ENCODE results near the gene SEC61A2. TPM values are rescaled to one million over a fixed set of nuclear protein-coding genes. Genes with fewer than 3 reads are reported as not detected.

Gene SEC61A2
- total RNA-seq, 1 donor from 2014 or later, result 7.4 TPM

DNA sequence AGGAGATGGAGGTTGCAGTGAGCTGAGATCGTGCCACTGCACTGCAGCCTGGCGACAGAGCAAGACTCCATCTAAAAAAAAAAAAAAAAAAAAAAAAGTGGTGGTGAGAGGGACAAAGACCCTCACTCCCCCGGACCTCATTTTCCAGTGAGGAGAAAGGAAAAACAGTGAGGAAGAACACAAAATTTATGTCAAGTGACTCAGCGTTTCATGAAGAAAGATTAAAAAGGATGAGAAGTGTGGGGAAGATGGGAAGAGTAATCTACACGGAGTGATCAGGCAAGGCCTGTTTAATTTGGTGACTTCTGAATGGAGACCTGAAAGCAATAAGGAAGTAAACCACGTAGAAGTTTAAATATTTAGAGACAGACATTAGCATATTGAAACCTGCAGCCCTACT lies 59.2 kb downstream of the SEC61A2 start:
- no peak for DNase-seq (ENCODE audit: low read depth)
- H3K27me3 ChIP-seq (ENCODE audit: control insufficient read depth, insufficient read depth, low read length), result no peaks in the 10 kb centered on the region
- TF ChIP-seq, protein P1, sequence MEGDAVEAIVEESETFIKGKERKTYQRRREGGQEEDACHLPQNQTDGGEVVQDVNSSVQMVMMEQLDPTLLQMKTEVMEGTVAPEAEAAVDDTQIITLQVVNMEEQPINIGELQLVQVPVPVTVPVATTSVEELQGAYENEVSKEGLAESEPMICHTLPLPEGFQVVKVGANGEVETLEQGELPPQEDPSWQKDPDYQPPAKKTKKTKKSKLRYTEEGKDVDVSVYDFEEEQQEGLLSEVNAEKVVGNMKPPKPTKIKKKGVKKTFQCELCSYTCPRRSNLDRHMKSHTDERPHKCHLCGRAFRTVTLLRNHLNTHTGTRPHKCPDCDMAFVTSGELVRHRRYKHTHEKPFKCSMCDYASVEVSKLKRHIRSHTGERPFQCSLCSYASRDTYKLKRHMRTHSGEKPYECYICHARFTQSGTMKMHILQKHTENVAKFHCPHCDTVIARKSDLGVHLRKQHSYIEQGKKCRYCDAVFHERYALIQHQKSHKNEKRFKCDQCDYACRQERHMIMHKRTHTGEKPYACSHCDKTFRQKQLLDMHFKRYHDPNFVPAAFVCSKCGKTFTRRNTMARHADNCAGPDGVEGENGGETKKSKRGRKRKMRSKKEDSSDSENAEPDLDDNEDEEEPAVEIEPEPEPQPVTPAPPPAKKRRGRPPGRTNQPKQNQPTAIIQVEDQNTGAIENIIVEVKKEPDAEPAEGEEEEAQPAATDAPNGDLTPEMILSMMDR (IDR thresholded peaks at IDR 0.05; ENCODE audit: insufficient read depth, low read length, severe bottlenecking), result no peak
- H3K36me3 ChIP-seq (ENCODE audit: control insufficient read depth, insufficient read depth, low read length), result peaks cover 6% of the 10 kb centered on the region
- H3K4me3 ChIP-seq (ENCODE audit: low read depth, low read length), result no peak overlapping the region
- no peak for FAIRE-seq

DNA sequence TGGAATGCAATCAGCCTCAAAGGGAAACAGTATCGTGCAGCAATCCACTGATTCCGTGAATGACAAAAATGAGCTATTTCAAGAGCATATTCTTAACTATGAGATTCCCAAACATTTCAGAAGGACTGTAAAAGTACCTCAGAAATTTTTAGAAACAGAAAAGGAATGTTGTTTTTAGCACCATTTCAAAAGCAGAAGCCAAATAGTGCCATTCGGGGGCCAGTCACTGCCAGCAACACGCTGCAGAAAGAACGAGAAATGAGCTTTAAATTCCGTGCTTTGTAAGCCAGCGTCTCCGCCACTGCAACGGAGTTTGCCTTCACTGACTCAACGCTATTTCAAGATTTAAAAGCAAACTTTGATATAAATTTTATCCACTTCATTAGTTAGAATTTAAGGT lies 59.9 kb downstream of the SEC61A2 start:
- TF ChIP-seq, protein P1 (IDR thresholded peaks at IDR 0.05; ENCODE audit: insufficient read depth, low read length, severe bottlenecking), result no peak
- no peaks in the 10 kb centered on the region for H3K27me3 ChIP-seq (ENCODE audit: control insufficient read depth, insufficient read depth, low read length)
- DNase-seq (ENCODE audit: low read depth) (no peak), FAIRE-seq (no peak)
- H3K4me3 ChIP-seq (ENCODE audit: low read depth, low read length), result no peak overlapping the region
- H3K36me3 ChIP-seq (ENCODE audit: control insufficient read depth, insufficient read depth, low read length), result peaks cover 6% of the 10 kb centered on the region

DNA sequence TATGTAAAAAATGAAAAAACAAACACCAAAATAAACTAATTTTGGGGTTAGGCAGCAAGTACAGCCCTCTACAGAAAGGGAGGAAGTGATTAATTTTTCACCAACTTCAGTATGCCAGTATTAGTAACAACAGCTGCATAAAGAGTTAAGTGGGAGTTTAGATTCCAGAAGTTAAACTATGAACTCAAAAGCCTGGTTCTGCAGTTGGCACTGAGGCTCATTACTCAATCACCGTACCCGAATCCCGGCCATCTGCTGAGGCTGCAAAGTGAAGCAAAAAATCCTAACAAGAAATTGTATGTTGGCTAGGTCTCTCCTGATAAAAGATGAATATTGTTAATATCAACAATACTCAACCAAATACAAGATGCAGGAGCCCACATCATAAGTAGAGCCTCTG lies 62.2 kb downstream of the SEC61A2 start:
- DNase-seq (ENCODE audit: low read depth) (no peak), FAIRE-seq (no peak)
- no peaks in the 10 kb centered on the region for H3K27me3 ChIP-seq (ENCODE audit: control insufficient read depth, insufficient read depth, low read length)
- H3K36me3 ChIP-seq (ENCODE audit: control insufficient read depth, insufficient read depth, low read length), result peaks cover 3% of the 10 kb centered on the region
- H3K4me3 ChIP-seq (ENCODE audit: low read depth, low read length), result no peak overlapping the region
- TF ChIP-seq, protein P1 (IDR thresholded peaks at IDR 0.05; ENCODE audit: insufficient read depth, low read length, severe bottlenecking), result no peak

DNA sequence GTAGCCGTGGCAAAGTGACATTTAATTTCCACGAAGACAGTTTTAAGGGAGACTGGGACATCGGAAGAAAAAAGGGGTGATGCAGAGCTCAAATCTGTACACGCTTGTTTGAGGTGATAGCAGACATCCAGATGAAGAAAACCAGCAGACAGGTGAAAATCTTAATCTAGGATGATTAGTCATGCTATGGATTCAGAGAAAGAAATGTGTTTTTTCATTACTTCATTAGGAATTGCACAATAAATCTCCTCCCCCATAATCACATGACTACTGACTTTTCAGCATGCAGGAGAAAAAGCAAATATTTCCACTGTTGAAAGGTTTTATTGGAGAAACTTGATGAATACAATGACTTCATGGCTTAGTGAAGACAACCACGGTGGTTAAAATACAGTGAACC lies 63.7 kb downstream of the SEC61A2 start:
- TF ChIP-seq, protein P1 (IDR thresholded peaks at IDR 0.05; ENCODE audit: insufficient read depth, low read length, severe bottlenecking), result no peak
- Histone ChIP-seq H3K36me3 (ENCODE audit: control insufficient read depth, insufficient read depth, low read length) (peaks cover 1% of the 10 kb centered on the region), H3K27me3 (ENCODE audit: control insufficient read depth, insufficient read depth, low read length) (no peaks in the 10 kb centered on the region), H3K4me3 (ENCODE audit: low read depth, low read length) (no peak overlapping the region)
- FAIRE-seq (no peak), DNase-seq (ENCODE audit: low read depth) (peak; percentile 84)

DNA sequence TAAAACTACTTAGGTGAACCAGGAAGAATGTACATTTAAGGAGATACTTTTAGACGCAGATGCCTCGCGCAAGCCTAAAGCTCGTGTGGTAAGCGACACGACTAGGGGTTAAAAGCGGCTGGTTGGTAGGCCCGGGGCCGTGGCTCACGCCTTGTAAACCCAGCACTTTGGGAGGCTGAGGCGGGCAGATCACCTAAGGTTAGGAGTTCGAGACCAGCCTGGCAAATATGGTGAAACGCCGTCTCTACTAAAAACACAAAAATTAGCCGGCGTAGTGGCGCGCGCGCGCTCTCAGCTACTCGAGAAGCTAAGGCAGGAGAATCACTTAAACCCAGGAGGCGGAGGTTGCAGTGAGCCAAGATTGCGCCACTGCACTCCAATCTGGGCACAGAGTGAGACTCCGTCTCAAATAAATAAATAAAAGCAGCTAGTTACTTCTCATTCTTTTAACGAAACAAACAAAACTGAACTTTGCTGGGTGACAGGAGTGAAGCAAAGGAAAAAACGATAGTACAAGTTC lies 65.3 kb downstream of the SEC61A2 start:
- Histone ChIP-seq H3K36me3 (ENCODE audit: control insufficient read depth, insufficient read depth, low read length) (peaks cover 5% of the 10 kb centered on the region), H3K4me3 (ENCODE audit: low read depth, low read length) (peak overlapping the region; percentile 75), H3K27me3 (ENCODE audit: control insufficient read depth, insufficient read depth, low read length) (no peaks in the 10 kb centered on the region)
- TF ChIP-seq, protein P1 (IDR thresholded peaks at IDR 0.05; ENCODE audit: insufficient read depth, low read length, severe bottlenecking), result no peak
- FAIRE-seq (no peak), DNase-seq (ENCODE audit: low read depth) (peak; percentile 23)

DNA sequence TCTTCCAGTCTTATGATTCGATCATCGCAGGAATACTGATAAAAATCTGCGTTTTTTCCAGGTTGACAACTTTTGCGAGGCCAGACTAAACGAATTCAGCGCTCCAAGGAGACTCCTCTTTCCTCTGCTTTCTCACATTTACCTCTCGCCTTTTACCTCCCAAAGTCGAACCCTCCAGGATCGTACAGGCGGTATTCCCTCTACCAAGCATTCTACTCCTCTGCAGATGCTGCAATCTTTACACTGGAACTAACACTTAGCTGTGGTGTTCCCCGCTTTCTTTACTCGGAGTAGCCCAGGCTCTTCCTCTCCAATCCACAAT lies 65.8 kb downstream of the SEC61A2 start:
- Histone ChIP-seq H3K36me3 (ENCODE audit: control insufficient read depth, insufficient read depth, low read length) (peaks cover 5% of the 10 kb centered on the region), H3K4me3 (ENCODE audit: low read depth, low read length) (peak overlapping the region; percentile 75), H3K27me3 (ENCODE audit: control insufficient read depth, insufficient read depth, low read length) (no peaks in the 10 kb centered on the region)
- TF ChIP-seq, protein P1 (IDR thresholded peaks at IDR 0.05; ENCODE audit: insufficient read depth, low read length, severe bottlenecking), result no peak
- no peak for DNase-seq (ENCODE audit: low read depth)
- no peak for FAIRE-seq
